ENCODE results near the gene RSU1. TPM values are rescaled to one million over a fixed set of nuclear protein-coding genes. Genes with fewer than 3 reads are reported as not detected.

RSU1 gene
- 75.3 and 76.8 TPM in 2 replicates for total RNA-seq

GRCh38 chr10:16817125-16818019, at the start of gene RSU1:
RSU1 (minus strand) TSS chr10:16817424; CDS start chr10:16817081, 343 bp downstream.
- H3K27me3 ChIP-seq (ENCODE audit: control insufficient read depth, insufficient read depth, low read length) = no peaks in the 10 kb centered on the region
- H3K4me3 ChIP-seq (ENCODE audit: low read depth, low read length) = peak within 1 kb of the TSS; percentile 68
- DNase-seq (ENCODE audit: low read depth) = peak; percentile 99
- no peaks in the 10 kb centered on the region for H3K36me3 ChIP-seq (ENCODE audit: control insufficient read depth, insufficient read depth, low read length)
- no peak for TF ChIP-seq CTCF (IDR thresholded peaks at IDR 0.05; ENCODE audit: insufficient read depth, low read length, poor library complexity, severe bottlenecking)

GRCh38 chr10:16866541-16867275, 49.5 kb upstream of the RSU1 start:
- no peak overlapping the region for H3K4me3 ChIP-seq (ENCODE audit: low read depth, low read length)
- H3K27me3 ChIP-seq (ENCODE audit: control insufficient read depth, insufficient read depth, low read length) = no peaks in the 10 kb centered on the region
- DNase-seq (ENCODE audit: low read depth) = no peak
- no peak for TF ChIP-seq CTCF (IDR thresholded peaks at IDR 0.05; ENCODE audit: insufficient read depth, low read length, poor library complexity, severe bottlenecking)
- no peaks in the 10 kb centered on the region for H3K36me3 ChIP-seq (ENCODE audit: control insufficient read depth, insufficient read depth, low read length)

GRCh38 chr10:16865766-16866165, 48.5 kb upstream of the RSU1 start:
- no peak overlapping the region for H3K4me3 ChIP-seq (ENCODE audit: low read depth, low read length)
- H3K27me3 ChIP-seq (ENCODE audit: control insufficient read depth, insufficient read depth, low read length) = no peaks in the 10 kb centered on the region
- TF ChIP-seq CTCF (IDR thresholded peaks at IDR 0.05; ENCODE audit: insufficient read depth, low read length, poor library complexity, severe bottlenecking) = no peak
- no peak for DNase-seq (ENCODE audit: low read depth)
- no peaks in the 10 kb centered on the region for H3K36me3 ChIP-seq (ENCODE audit: control insufficient read depth, insufficient read depth, low read length)

GRCh38 chr10:16863766-16864165, 46.5 kb upstream of the RSU1 start:
- Histone ChIP-seq H3K4me3 (ENCODE audit: low read depth, low read length) (no peak overlapping the region), H3K27me3 (ENCODE audit: control insufficient read depth, insufficient read depth, low read length) (no peaks in the 10 kb centered on the region), H3K36me3 (ENCODE audit: control insufficient read depth, insufficient read depth, low read length) (no peaks in the 10 kb centered on the region)
- no peak for TF ChIP-seq CTCF (IDR thresholded peaks at IDR 0.05; ENCODE audit: insufficient read depth, low read length, poor library complexity, severe bottlenecking)
- no peak for DNase-seq (ENCODE audit: low read depth)

- Histone ChIP-seq H3K36me3 (ENCODE audit: control insufficient read depth, insufficient read depth, low read length) (no peaks in the 10 kb centered on the region), H3K27me3 (ENCODE audit: control insufficient read depth, insufficient read depth, low read length) (no peaks in the 10 kb centered on the region), H3K4me3 (ENCODE audit: low read depth, low read length) (no peak overlapping the region)
- no peak for DNase-seq (ENCODE audit: low read depth)
- no peak for TF ChIP-seq CTCF (IDR thresholded peaks at IDR 0.05; ENCODE audit: insufficient read depth, low read length, poor library complexity, severe bottlenecking)
Observed at GRCh38 chr10:16857419-16857818, 40.2 kb upstream of the RSU1 start.
